ENCODE data around the gene BAZ2B.
"Not testable (repeated sequence)": the region's sequence is repeated elsewhere in the genome, so short reads cannot be mapped to it uniquely, and the experiment has no call there.

The BAZ2B gene, protein sequence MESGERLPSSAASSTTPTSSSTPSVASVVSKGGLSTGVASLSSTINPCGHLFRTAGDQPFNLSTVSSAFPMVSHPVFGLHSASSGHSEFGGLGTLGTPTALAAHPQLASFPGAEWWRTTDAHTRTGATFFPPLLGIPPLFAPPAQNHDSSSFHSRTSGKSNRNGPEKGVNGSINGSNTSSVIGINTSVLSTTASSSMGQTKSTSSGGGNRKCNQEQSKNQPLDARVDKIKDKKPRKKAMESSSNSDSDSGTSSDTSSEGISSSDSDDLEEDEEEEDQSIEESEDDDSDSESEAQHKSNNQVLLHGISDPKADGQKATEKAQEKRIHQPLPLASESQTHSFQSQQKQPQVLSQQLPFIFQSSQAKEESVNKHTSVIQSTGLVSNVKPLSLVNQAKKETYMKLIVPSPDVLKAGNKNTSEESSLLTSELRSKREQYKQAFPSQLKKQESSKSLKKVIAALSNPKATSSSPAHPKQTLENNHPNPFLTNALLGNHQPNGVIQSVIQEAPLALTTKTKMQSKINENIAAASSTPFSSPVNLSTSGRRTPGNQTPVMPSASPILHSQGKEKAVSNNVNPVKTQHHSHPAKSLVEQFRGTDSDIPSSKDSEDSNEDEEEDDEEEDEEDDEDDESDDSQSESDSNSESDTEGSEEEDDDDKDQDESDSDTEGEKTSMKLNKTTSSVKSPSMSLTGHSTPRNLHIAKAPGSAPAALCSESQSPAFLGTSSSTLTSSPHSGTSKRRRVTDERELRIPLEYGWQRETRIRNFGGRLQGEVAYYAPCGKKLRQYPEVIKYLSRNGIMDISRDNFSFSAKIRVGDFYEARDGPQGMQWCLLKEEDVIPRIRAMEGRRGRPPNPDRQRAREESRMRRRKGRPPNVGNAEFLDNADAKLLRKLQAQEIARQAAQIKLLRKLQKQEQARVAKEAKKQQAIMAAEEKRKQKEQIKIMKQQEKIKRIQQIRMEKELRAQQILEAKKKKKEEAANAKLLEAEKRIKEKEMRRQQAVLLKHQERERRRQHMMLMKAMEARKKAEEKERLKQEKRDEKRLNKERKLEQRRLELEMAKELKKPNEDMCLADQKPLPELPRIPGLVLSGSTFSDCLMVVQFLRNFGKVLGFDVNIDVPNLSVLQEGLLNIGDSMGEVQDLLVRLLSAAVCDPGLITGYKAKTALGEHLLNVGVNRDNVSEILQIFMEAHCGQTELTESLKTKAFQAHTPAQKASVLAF (N-terminal part only)
- total RNA-seq, result 16.5 to 45.2 reads per million in 2 experiments

DNA sequence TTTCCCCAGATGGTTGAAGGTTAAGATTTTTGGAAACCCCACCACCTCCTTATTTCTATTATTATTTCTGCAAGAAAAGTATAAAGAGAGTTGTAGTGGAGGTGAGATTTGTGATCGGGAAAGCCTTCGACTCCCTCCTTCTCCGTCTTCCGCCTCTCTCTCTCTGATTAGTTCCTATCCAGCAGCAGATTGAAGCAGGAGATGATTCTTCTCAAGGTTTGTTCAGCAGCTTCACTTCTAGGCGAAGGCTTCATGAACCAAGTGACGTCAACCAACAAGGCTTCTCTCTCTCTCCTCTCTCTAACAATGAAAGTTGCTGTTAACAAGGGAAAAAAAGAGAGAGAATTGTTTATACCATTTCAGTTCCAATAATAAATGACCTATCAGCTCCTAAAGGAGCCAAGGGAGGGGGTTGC, at the start of gene BAZ2B:
TSS of gene BAZ2B (minus strand) at position 263 of the 416 bp plus-strand sequence. CDS start 137,829 bp downstream, outside the sequence.
- DNase-seq (ENCODE audit: low read depth), result no peak

DNA sequence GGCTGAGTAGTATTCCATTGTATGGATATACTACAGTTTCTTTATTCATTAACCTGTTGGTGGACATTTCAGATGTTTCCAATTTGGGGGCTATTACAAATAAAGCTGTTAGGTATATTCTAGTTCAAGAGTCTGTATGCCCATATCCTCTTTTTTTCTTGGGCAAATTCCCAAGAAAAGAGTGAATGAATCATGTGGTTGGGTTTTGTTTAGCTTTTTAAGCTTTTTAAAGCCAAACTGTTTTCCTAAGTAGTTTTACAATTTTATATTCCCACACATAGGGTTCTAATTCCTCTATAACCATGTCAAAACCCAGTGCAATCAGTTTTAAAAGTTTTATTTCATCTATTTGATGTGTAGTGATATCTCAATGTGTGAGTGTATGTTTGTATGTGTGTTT, 44.9 kb upstream of the BAZ2B start:
- no peak for DNase-seq (ENCODE audit: low read depth)

DNA sequence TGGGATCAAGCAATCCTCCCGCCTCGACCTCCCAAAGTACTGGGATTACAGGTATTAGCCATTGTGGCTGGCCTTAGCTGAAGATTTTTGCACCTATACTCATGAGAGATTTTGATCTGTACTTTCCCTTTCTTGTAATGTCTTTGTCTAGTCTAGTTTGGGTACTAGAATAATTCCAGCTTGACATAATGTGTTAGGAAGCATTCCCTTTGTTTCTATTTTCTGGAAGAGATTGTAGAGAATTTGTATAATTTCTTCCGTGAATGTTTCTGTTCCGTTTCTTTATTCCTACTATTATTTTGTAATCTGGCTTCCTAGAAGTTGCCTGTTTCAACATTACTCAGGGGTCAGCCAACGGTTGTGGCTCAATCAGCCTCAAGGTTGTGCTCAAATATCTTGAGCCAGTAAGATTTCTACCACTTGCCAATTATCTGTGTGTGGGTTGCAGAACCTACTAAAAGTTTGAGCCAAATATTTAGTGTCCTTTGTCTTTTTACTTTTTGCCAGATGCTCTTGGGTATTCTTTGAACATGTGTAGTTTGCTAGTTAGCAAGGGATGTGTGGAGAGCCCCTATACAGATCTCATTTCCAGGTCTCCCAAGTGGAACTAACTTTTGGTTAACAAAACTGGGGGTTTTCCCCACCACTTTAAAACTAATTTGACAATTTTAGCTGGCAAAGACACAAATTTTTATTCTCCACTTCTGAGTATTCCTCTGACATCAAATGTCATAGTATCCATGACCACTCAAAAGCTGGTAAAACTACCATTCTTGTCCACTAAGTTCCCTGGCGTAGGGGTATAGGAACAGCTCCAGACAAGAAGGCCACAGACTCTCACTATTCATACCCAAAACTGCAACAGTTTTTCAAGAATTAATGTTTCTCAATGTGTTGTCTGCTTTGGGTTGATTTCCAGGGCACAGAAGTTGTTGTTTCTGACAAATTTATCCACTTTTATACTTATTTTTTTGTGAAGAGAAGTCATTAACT, 42.8 kb upstream of the BAZ2B start:
- no peak for DNase-seq (ENCODE audit: low read depth)

DNA sequence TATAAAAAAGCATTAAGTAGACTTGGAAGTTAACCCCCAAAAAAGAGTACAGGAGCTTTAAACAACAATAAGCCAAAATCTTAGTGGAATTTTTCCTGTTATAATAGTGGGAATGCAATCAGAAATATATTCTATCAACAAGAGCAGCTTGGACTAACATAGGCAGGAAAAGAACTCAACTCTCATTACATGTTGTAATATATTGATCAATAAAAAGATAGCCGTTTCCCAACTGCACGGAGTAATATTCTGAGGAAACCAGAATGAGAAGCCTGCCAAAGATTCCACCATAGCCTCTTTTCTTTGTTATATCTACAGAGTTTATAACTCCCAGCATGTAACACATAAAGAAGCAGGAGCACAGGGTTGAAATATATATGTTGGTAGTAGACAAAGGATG, 37.6 kb upstream of the BAZ2B start:
- DNase-seq (ENCODE audit: low read depth), result no peak

DNA sequence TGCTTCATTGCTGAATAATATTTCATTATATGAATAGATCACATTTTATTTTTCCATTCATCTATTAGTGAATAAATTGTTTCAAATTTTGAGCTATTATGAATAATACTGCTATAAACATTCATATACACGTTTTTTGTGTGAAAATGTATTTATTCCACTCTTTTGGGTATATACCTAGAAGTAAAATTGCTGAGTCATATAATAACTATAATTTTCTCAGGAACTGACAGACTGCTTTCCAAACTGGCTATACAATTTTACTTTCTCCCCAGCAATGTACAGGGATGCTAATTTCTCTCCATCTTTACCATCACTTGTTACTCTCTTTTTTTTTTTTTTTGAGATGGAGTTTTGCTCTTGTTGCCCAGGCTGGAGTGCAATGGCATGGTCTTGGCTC, 35.5 kb upstream of the BAZ2B start:
- DNase-seq (ENCODE audit: low read depth), result no peak

DNA sequence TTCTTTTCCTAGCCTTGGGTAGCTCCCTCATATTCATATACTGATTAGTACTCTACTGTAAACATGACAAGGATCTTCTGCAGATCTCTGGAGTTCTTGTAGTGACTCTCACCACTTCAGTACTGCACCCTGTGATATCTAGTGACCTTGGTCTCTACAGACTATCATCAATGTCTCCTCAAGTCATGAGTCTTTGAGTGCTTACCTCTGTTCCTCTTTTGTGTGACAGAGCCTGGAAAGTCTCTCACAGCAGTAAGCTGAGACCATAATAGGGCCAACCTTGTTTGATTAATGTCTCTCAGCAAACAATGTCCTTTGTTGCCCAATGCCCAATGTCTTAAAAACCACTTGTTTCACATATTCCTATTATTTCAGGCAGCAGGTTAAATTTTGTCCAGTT, 34.2 kb upstream of the BAZ2B start:
- DNase-seq (ENCODE audit: low read depth), result no peak

DNA sequence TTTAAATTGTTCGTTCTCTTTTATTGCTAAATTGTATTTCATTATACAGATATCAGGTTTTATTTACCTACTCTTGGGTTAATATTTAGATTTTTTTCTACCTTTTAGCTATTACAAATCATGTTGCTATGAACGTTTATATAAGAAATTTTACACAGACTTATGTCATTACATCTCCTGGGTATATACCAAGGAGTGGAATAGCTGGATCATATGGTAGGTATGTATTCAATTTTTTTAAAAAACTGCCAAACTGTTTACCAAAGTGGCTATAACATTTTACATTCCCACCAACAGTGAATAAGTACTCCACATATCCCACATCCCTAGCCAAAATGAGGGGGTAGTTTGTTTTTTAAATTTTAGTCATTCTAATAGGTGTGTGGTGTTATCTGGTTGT, 32.3 kb upstream of the BAZ2B start:
- no peak for DNase-seq (ENCODE audit: low read depth)

DNA sequence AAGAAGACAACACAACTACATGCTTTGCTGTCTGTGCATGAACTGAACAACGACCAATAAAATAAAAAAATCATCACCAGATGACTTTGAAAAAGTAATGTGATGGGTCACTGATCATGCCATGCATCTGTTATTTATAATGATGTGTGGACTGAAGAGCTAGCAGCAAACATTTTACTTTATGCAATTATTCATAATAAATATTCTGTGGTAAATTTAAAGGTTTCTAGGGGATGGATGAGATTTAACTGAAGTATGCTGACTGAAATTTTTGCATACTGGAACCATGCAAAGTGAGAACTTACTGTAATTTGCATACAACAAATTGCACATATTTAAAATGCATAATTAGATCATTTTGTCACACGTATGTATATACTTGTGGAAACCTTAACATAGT, 31.3 kb upstream of the BAZ2B start:
- no peak for DNase-seq (ENCODE audit: low read depth)

DNA sequence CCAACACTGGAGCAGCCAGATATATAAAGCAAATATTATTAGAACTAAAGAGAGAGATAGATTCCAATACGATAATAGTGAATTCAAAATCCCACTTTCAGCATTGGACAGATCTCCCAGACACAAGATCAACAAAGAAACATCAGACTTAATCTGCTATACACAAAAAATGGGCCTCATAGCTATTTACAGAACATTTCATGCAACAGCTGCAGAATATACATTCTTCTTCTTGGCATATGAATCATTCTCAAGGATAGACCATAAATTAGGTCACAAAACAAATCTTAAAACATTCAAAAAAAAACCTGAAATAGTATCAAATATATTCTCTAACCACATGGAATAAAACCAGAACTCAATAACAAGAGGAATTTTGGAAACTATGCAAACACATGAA, 23.8 kb upstream of the BAZ2B start:
- DNase-seq (ENCODE audit: low read depth), result no peak

DNA sequence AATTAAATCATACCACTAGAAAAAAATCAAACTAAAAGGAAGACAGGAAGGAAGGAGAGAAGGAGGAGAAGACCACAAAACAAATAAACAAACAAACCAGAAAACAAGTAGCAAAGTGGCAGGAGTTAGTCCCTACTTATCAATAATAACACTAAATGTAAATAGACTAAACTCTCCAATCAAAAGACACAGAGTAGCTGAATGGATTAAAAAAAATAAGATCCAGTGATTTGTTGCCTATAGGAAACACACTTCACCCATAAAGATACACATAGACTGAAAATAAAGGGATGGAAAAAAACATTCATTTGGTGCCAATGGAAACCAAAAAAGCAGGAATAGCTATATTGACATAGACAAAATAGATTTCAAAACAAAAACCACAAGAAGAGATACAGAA, 23.4 kb upstream of the BAZ2B start:
- DNase-seq (ENCODE audit: low read depth), result no peak

DNA sequence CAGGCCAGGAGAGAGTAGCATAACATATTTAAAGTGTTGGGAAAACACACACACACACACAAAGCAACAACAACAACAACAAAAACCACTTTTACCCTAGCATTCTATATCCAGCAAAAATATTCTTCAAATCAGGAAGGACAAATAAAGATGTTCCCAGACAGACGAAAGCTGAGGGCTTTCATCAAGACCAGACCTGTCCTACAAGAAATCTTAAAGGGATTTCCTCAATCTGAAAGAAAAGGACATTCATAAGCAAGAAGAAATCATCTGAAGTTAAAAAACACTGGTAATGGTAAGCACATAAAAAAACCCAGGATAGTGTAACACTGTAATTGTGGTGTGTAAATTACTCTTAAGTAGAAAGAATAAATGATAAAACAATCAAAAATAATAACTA, 22.7 kb upstream of the BAZ2B start:
- DNase-seq (ENCODE audit: low read depth), result no peak

DNA sequence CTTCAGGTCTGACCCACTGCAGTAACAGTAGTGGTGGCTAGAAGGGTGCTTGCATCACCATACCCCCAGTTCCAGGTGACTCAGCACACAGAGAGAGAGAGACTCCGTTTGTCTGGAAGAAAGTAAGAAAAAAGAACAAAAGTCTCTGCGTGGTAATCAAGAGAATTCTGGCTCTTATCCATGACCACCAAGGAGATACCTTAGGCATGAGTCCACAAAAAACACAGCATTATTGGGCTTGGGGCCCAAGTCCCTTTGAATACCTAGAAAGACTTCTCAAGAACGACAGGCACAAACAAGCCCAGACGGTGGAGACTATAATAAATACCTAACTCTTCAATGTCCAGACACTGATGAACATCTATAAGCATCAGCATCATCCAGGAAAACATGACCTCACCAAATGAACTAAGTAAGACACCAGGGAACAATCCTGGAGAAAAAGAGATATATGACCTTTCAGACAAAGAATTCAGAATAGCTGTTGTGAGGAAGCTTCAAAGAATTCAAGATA, 21.7 kb upstream of the BAZ2B start:
- no peak for DNase-seq (ENCODE audit: low read depth)

DNA sequence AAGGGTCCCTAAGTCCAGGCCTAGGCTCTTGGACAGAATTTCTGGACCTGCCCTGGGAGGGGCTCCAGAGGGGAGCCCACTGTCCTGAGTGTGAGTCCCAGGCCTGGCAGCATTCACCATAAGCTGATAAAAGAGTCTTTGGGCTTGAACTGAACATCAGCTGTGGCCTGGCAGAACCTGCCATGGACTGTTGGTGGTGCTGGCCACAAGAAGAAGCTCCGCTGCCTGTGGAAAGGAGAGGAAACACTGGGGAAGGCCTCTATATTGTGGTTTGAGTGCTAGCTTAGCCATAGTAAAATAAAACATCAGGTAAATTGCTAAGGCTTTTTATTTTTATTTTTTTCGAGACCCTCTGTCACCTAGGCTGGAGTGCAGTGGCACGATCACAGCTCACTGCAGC, 20.9 kb upstream of the BAZ2B start:
- DNase-seq (ENCODE audit: low read depth), result no peak

DNA sequence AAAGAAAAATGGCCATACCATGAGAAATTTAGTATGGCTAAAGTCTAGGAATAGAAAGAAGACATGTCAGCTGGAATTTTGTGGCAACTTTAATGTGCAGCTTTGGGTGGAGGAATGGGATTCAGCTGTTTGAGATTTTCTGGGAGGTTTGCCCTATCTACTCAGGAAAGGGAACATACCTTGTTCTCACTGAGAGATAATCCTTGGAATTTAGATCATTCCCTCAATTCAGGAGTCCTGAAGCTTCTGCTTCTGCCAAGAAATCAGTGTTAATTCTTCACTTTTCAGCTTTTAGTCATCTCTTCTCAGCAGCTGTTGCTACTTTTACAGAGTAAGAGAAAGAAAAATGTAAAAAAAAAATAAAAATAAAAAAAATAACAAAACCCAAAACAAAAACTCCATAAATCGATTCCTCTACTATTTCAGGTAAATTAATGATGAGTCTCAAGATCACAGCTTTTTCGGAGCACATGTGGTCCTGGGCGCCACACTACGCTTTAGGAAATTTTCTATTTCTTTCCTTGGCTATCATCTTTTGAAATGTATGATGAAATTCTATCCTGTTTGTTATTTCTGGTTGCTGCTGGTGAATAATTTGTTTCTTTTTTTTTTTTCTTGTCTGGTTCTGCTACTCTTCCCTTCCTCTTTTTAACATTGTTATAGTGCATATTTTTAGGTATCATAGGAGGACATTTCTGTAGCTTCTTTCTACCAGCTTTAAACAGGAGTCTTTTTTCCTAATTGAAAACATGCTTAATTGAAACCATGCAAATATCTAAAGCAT, 18.9 kb upstream of the BAZ2B start:
- DNase-seq (ENCODE audit: low read depth), result no peak

DNA sequence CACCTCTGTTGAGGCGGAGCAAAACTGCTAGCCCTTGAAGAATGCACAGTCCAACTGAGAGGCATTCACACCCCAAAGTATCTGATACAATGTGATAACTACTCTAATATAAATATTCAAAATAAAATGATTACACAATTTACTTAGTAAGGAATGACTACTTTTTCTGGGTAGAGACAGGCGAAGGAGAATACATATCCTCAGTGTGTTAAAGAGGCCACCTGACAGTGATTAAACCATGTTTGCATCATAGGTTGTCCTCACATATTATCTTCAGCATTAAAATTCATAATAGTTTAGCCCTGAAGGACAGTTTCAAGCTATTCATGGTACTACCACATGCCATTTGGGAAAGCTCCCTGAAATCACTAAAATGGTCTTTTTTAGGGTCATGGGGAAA, 16.9 kb upstream of the BAZ2B start:
- DNase-seq (ENCODE audit: low read depth), result no peak

DNA sequence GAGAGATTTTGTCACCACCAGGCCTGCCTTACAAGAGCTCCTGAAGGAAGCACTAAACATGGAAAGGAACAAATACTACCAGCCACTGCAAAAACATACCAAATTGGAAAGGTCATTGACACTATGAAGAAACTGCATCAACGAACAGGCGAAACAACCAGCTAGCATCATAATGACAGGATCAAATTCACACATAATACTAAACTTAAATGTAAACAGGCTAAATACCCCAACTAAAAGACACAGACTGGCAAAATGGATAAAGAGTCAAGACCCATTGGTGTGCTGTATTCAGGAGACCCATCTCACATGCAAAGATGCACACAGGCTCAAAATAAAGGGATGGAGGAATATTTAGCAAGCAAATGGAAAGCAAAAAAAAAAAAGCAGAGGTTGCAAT, 9.3 kb upstream of the BAZ2B start:
- DNase-seq (ENCODE audit: low read depth), result not testable (repeated sequence)

DNA sequence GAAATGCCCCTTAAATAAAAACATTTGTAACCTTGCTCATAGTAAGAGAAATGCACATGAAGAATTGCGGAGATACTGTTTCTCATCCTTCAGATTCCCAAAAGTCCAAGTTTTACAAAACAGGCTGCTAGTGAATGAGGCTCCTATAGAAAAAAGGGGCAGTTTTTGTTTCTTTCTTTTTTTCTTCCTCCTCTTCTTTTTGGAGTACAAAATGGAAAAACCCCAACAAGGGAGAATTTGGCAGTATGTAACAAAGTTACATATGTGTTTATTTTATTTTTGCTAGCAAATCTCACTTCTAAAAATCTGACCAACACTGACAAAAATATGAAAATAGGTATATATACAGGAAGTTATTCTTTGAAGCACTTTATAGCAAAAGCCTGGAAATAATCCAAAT, 7.1 kb upstream of the BAZ2B start:
- DNase-seq (ENCODE audit: low read depth), result no peak

DNA sequence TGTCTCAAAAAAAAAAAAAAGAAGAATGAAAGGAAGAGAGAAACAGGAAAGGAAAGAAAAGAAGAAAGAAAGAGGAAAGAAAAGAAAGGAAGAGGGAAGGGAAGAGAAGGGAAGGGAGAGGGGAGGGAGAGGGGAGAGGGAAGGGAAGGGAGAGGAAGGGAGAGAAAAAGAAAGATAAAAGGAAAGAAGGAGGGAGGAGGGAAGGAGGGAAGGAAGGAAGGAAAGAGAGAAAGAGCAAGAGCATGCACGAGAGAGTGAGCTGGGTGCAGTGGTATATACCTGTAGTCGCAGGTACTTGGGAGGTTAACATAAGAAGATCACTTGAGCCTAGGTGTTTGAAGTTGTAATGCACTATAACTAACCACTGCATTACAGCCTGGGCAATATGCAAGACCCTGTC, 6.6 kb upstream of the BAZ2B start:
- no peak for DNase-seq (ENCODE audit: low read depth)

DNA sequence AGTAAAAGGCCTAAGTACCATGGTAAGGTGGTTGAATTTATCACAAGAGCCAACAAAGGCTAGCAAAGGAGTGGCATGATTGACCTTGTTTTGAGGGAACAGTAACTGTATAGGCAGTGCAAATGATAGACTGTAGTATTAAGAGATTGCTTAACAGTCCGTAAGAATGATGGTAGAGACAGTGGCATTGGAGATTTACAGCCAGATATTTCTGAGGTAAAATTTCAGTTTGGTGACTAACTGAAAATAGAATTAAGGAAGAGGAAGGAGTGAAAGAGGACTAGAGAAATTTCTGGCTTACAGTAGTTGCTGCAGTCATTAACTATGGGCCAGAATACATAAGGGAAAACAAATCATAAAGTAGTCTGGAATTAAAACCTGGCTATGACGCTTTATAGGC, 4.4 kb upstream of the BAZ2B start:
- DNase-seq (ENCODE audit: low read depth), result no peak

DNA sequence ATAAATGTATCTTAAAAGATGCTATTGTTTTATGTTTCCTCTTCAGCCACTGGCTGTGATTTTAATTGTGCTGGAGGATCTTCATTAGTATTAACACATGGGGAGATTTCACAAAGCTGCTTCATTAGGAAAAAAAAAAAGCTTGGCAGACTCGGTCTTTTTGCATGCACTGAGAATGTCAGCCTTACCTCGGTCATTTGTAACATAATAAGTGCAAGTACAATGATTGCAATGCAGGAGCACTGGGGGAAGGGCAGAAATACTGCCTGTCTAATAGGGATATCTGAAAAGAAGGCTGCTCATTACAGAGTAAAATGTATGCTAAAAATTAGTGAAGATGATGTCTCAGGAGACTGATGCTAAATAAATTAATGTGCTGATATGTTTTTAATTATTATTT, 1.3 kb upstream of the BAZ2B start:
- no peak for DNase-seq (ENCODE audit: low read depth)

Data from T follicular helper cell (primary cell).